ENCODE results near the gene SPATA31C1. TPM values are rescaled to one million over a fixed set of nuclear protein-coding genes. Genes with fewer than 3 reads are reported as not detected.
"Not testable (repeated sequence)": the region's sequence is repeated elsewhere in the genome, so short reads cannot be mapped to it uniquely, and the experiment has no call there.

Gene SPATA31C1
- not detected for total RNA-seq (2021; ENCODE audit: unreplicated experiment)
- not detected in 2 replicates for polyA plus RNA-seq (2012)
- Bru-seq, nascent RNA = not detected
- BruChase-seq, experiment 1, labeled RNA remaining after a 6-hour chase = not detected
- not detected for BruChase-seq, experiment 2, labeled RNA remaining after a 2-hour chase
- long read RNA-seq = 0 reads

GRCh38 chr9:87917662-87918061 lies at the start of gene SPATA31C1:
Gene SPATA31C1, plus strand, starts transcription at chr9:87917962.
- H3K79me2 ChIP-seq (ENCODE audit: insufficient read depth, low read length); H3K9me2 ChIP-seq (ENCODE audit: insufficient read depth); H3K27me3 ChIP-seq (ENCODE audit: insufficient read depth, low read length); H2AFZ ChIP-seq (ENCODE audit: low read depth, low read length, poor library complexity, severe bottlenecking); intact Hi-C loops (cut with micrococcal nuclease); RAD21 ChIA-PET (ENCODE audit: low non-redundant PET in 1 of 2, low total read pairs in 2 of 2, uncharacterized antibody in 2 of 2, unreplicated experiment in 2 of 2); H3K9ac ChIP-seq (ENCODE audit: low read length); H3K9me3 ChIP-seq (ENCODE audit: control insufficient read depth in 1 of 2, insufficient read depth in 1 of 2, low read depth in 1 of 2, low read length in 2 of 2); BruUV-seq (replicated peaks); H3K4me3 ChIP-seq (replicated peaks in 1 of 2; ENCODE audit: low read depth in 1 of 2, low read length in 2 of 2); H3K27ac ChIP-seq (ENCODE audit: low read depth, low read length); H3K4me2 ChIP-seq (ENCODE audit: low read length); H4K20me1 ChIP-seq (ENCODE audit: insufficient read depth); POLR2A ChIA-PET; DNase-seq (ENCODE audit: low read depth, low spot score); H3K4me1 ChIP-seq (ENCODE audit: control insufficient read depth in 1 of 2, insufficient read depth in 2 of 2, low read length in 2 of 2); H3K36me3 ChIP-seq (ENCODE audit: control insufficient read depth in 1 of 2, insufficient read depth in 2 of 2, low read length in 2 of 2); CTCF ChIA-PET; ATAC-seq: not testable (repeated sequence)

GRCh38 chr9:87868175-87868574 lies 49.6 kb upstream of the SPATA31C1 start:
- Histone ChIP-seq H3K27me3 (ENCODE audit: insufficient read depth, low read length) (no peaks in the 10 kb centered on the region), H3K9me3 (ENCODE audit: control insufficient read depth in 1 of 2, insufficient read depth in 1 of 2, low read depth in 1 of 2, low read length in 2 of 2) (no peaks in the 10 kb centered on the region), H3K9ac (ENCODE audit: low read length) (no peak overlapping the region), H3K27ac (ENCODE audit: low read depth, low read length) (no peak overlapping the region), H3K4me1 (ENCODE audit: control insufficient read depth in 1 of 2, insufficient read depth in 2 of 2, low read length in 2 of 2) (peaks cover 0 to 17% of the 10 kb centered on the region in 2 experiments; a peak in 2 of 4 replicates), H2AFZ (ENCODE audit: low read depth, low read length, poor library complexity, severe bottlenecking) (no peak overlapping the region), H3K36me3 (ENCODE audit: control insufficient read depth in 1 of 2, insufficient read depth in 2 of 2, low read length in 2 of 2) (no peaks in the 10 kb centered on the region), H3K4me2 (ENCODE audit: low read length) (no peak overlapping the region), H3K9me2 (ENCODE audit: insufficient read depth) (no peaks in the 10 kb centered on the region), H3K4me3 (replicated peaks in 1 of 2; ENCODE audit: low read depth in 1 of 2, low read length in 2 of 2) (no peak overlapping the region), H3K79me2 (ENCODE audit: insufficient read depth, low read length) (no peaks in the 10 kb centered on the region), H4K20me1 (ENCODE audit: insufficient read depth) (no peaks in the 10 kb centered on the region)
- TF ChIP-seq ZNF274 (IDR thresholded peaks at IDR 0.05; ENCODE audit: low read depth, low read length) (no peak), FOSL1 (IDR thresholded peaks at IDR 0.05; ENCODE audit: low read depth) (no peak), CBX3 (IDR thresholded peaks at IDR 0.05; ENCODE audit: low read depth) (no peak), SP1 (IDR thresholded peaks at IDR 0.05; ENCODE audit: low read depth) (no peak), SRF (IDR thresholded peaks at IDR 0.05; ENCODE audit: low read depth) (no peak), MAX (IDR thresholded peaks at IDR 0.05) (no peak)
- TF ChIP-seq, protein P1, sequence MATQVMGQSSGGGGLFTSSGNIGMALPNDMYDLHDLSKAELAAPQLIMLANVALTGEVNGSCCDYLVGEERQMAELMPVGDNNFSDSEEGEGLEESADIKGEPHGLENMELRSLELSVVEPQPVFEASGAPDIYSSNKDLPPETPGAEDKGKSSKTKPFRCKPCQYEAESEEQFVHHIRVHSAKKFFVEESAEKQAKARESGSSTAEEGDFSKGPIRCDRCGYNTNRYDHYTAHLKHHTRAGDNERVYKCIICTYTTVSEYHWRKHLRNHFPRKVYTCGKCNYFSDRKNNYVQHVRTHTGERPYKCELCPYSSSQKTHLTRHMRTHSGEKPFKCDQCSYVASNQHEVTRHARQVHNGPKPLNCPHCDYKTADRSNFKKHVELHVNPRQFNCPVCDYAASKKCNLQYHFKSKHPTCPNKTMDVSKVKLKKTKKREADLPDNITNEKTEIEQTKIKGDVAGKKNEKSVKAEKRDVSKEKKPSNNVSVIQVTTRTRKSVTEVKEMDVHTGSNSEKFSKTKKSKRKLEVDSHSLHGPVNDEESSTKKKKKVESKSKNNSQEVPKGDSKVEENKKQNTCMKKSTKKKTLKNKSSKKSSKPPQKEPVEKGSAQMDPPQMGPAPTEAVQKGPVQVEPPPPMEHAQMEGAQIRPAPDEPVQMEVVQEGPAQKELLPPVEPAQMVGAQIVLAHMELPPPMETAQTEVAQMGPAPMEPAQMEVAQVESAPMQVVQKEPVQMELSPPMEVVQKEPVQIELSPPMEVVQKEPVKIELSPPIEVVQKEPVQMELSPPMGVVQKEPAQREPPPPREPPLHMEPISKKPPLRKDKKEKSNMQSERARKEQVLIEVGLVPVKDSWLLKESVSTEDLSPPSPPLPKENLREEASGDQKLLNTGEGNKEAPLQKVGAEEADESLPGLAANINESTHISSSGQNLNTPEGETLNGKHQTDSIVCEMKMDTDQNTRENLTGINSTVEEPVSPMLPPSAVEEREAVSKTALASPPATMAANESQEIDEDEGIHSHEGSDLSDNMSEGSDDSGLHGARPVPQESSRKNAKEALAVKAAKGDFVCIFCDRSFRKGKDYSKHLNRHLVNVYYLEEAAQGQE (IDR thresholded peaks at IDR 0.05; ENCODE audit: low read depth) = no peak
- TF ChIP-seq, protein P2, sequence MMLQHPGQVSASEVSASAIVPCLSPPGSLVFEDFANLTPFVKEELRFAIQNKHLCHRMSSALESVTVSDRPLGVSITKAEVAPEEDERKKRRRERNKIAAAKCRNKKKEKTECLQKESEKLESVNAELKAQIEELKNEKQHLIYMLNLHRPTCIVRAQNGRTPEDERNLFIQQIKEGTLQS (IDR thresholded peaks at IDR 0.05) = no peak
- DNase-seq (ENCODE audit: low read depth, low spot score) (no peak), ATAC-seq (no peak)
- POLR2A ChIA-PET = no interaction called here
- CTCF ChIA-PET = no interaction called here
- RAD21 ChIA-PET (ENCODE audit: low non-redundant PET in 1 of 2, low total read pairs in 2 of 2, uncharacterized antibody in 2 of 2, unreplicated experiment in 2 of 2) = no interaction called here
- intact Hi-C loops (cut with micrococcal nuclease) = no loop called here
- BruUV-seq (replicated peaks) = no TSS peak

Data from HCT116 (cell line).